ENCODE measurements around the gene SHBG. TPM values are rescaled to one million over a fixed set of nuclear protein-coding genes. Genes with fewer than 3 reads are reported as not detected.
A peak's percentile ranks its signal among the peaks of the same experiment; 100 is the strongest.

Gene SHBG
- polyA plus RNA-seq, 1 donor from 2014 or later = not detected

DNA sequence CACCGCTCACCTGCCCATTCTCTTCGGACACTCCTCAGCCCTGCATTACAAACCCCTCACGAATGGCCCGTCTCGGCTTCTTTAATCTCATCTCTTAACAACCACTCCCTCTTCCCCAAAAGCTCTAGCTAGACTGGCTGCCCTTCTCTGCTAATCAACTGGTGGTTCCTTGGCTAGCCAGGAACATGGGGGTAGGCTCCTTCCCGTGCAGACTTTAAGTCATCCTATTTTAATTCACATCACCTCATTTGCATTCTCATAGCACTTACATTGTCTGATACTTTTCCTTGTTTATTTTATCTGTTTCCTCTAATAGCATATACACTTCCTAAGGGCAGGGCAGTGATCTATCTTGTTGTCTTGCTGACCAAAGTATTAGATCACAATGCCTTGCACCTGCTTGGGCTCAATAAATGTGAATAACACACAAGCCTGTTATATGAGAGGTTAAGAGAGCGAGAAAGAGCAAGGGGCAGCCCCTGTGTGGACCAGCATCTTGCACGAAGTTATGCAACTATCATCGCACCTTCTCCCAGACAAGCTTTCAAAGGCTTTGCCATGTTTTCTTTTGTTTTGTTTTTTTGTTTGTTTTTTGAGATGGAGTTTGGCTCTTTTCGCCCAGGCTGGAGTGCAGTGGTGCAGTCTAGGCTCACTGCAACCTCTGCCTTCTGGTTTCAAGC lies 47.6 kb downstream of the SHBG start:
- no peaks in the 10 kb centered on the region for H3K27me3 Mint-ChIP-seq
- no peak overlapping the region for H3K4me3 Mint-ChIP-seq
- H3K4me1 Mint-ChIP-seq = peaks cover 4 to 11% (median 5%) of the 10 kb centered on the region in 3 donors
- peaks cover 0 to 6% (median 0%) of the 10 kb centered on the region in 3 donors for H3K9me3 Mint-ChIP-seq
- peaks cover 19% of the 10 kb centered on the region for H3K36me3 Mint-ChIP-seq
- peak overlapping the region in 1 of 3 donors; percentile 16 for H3K27ac Mint-ChIP-seq

Other genes with a start within 250 kb of the SHBG start
- 4.4 TPM for gene TNK1, start 249.0 kb upstream of the SHBG start, polyA plus RNA-seq
- gene PLSCR3, start 235.6 kb upstream of the SHBG start, polyA plus RNA-seq = 113 TPM
- 84.7 TPM for gene TMEM256, start 226.0 kb upstream of the SHBG start, polyA plus RNA-seq
- not detected for gene NLGN2, start 222.3 kb upstream of the SHBG start, polyA plus RNA-seq
- gene SPEM1, start 209.8 kb upstream of the SHBG start, polyA plus RNA-seq = not detected
- gene SPEM2, start 204.5 kb upstream of the SHBG start, polyA plus RNA-seq = not detected
- not detected for gene SPEM3, start 201.3 kb upstream of the SHBG start, polyA plus RNA-seq
- 25.5 TPM for gene TMEM102, start 194.7 kb upstream of the SHBG start, polyA plus RNA-seq
- gene FGF11, start 190.6 kb upstream of the SHBG start, polyA plus RNA-seq = not detected
- gene CHRNB1, start 185.1 kb upstream of the SHBG start, polyA plus RNA-seq = 13.8 TPM
- gene ZBTB4, start 150.5 kb upstream of the SHBG start, polyA plus RNA-seq = 15.9 TPM
- gene SLC35G6, start 148.7 kb upstream of the SHBG start, polyA plus RNA-seq = not detected
- gene POLR2A, start 145.8 kb upstream of the SHBG start, polyA plus RNA-seq = 55.7 TPM
- gene TNFSF12, start 81.1 kb upstream of the SHBG start, polyA plus RNA-seq = 45.1 TPM
- gene TNFSF13, start 71.4 kb upstream of the SHBG start, polyA plus RNA-seq = 5.1 TPM
- gene SENP3, start 68.2 kb upstream of the SHBG start, polyA plus RNA-seq = 19.0 TPM
- gene CD68, start 50.5 kb upstream of the SHBG start, polyA plus RNA-seq = 26.9 TPM
- gene MPDU1, start 46.3 kb upstream of the SHBG start, polyA plus RNA-seq = 37.9 TPM
- gene SOX15, start 40.0 kb upstream of the SHBG start, polyA plus RNA-seq = not detected
- gene FXR2, start 15.2 kb upstream of the SHBG start, polyA plus RNA-seq = 20.0 TPM
- 37.7 TPM for gene SAT2, start 2.3 kb upstream of the SHBG start, polyA plus RNA-seq
- not detected for gene ATP1B2, start 20.8 kb downstream of the SHBG start, polyA plus RNA-seq
- 55.0 TPM for gene TP53, start 57.4 kb downstream of the SHBG start, polyA plus RNA-seq
- 15.3 TPM for gene WRAP53, start 58.3 kb downstream of the SHBG start, polyA plus RNA-seq
- gene EFNB3, start 75.1 kb downstream of the SHBG start, polyA plus RNA-seq = not detected
- gene DNAH2, start 87.6 kb downstream of the SHBG start, polyA plus RNA-seq = not detected
- gene KDM6B, start 204.1 kb downstream of the SHBG start, polyA plus RNA-seq = 1.9 TPM
- not detected for gene TMEM88, start 224.9 kb downstream of the SHBG start, polyA plus RNA-seq
- 170 TPM for gene NAA38, start 227.4 kb downstream of the SHBG start, polyA plus RNA-seq
- gene CYB5D1, start 227.9 kb downstream of the SHBG start, polyA plus RNA-seq = 8.0 TPM

All from IgD-negative memory B cell (primary cell).